Neural progenitor cell (in vitro differentiated cells): Measurements from ENCODE around the gene TUBA8. TPM values are rescaled to one million over a fixed set of nuclear protein-coding genes. Genes with fewer than 3 reads are reported as not detected.

Experiments
- DNase-seq: peaks from one replicate; pipeline ENCODE4 v3.0.0-alpha.2; 2016; ENCODE audit warnings: low spot score
- H2AFZ ChIP-seq: fragments of 200-600 bp; sonication (generic); replicated peaks from 2 replicates; pipeline ENCODE4 v1.6.1; 2016; ENCODE audit warnings: antibody characterized with exemption
- H3F3A ChIP-seq: fragments of 200-600 bp; sonication (generic); 2 replicates; pipeline ENCODE4 v1.6.1; 2016; ENCODE audit warnings: antibody characterized with exemption, low read depth
- H3K27ac ChIP-seq: fragments of 200-600 bp; sonication (generic); 2 replicates; pipeline ENCODE4 v1.5.1; 2016; ENCODE audit warnings: mild to moderate bottlenecking
- H3K27me3 ChIP-seq: fragments of 200-600 bp; sonication (generic); 2 replicates; pipeline ENCODE4 v1.6.1; 2016; ENCODE audit warnings: mild to moderate bottlenecking, moderate library complexity
- H3K36me3 ChIP-seq: fragments of 200-600 bp; sonication (generic); 2 replicates; pipeline ENCODE4 v1.5.1; 2016
- H3K4me1 ChIP-seq: fragments of 200-600 bp; sonication (generic); 2 replicates; pipeline ENCODE4 v1.6.1; 2016; ENCODE audit warnings: mixed run types
- H3K4me2 ChIP-seq: fragments of 200-600 bp; sonication (generic); 2 replicates; pipeline ENCODE4 v1.6.1; 2016
- H3K4me3 ChIP-seq: fragments of 200-600 bp; sonication (generic); 2 replicates; pipeline ENCODE4 v1.5.1; 2016
- H3K79me2 ChIP-seq: fragments of 200-600 bp; sonication (generic); 2 replicates; pipeline ENCODE4 v1.6.1; 2016; ENCODE audit warnings: low read depth
- H3K9ac ChIP-seq: fragments of 200-600 bp; sonication (generic); 2 replicates; pipeline ENCODE4 v1.6.1; 2016
- H3K9me3 ChIP-seq: fragments of 200-600 bp; sonication (generic); 2 replicates; pipeline ENCODE4 v1.5.1; 2016; ENCODE audit warnings: low read depth
- H4K20me1 ChIP-seq: fragments of 200-600 bp; sonication (generic); 2 replicates; pipeline ENCODE4 v1.6.1; 2016; ENCODE audit warnings: low read depth
- H3K27ac Mint-ChIP-seq: 3 replicates; pipeline ENCODE4 v1.8.0; 2021; ENCODE audit warnings: mixed read lengths
- H3K27me3 Mint-ChIP-seq: 2 replicates; pipeline ENCODE4 v1.8.0; 2022; ENCODE audit warnings: low read depth, mild to moderate bottlenecking, inconsistent platforms, moderate library complexity, mixed read lengths; ENCODE audit not compliant: insufficient read depth
- H3K36me3 Mint-ChIP-seq: 3 replicates; pipeline ENCODE4 v1.8.0; 2021; ENCODE audit warnings: mixed read lengths
- H3K4me1 Mint-ChIP-seq: 3 replicates; pipeline ENCODE4 v1.8.0; 2021; ENCODE audit warnings: mixed read lengths
- H3K4me3 Mint-ChIP-seq: 3 replicates; pipeline ENCODE4 v1.8.0; 2021; ENCODE audit warnings: mild to moderate bottlenecking, moderate library complexity, mixed read lengths
- H3K9me3 Mint-ChIP-seq: 3 replicates; pipeline ENCODE4 v1.8.0; 2020; ENCODE audit warnings: mixed read lengths
- EZH2 ChIP-seq: fragments of 200-600 bp; sonication (generic); IDR thresholded peaks from 2 replicates; pipeline ENCODE4 v1.6.1; 2017; ENCODE audit warnings: antibody characterized with exemption, mild to moderate bottlenecking, moderate library complexity
- EZH2phosphoT487 ChIP-seq: fragments of 200-600 bp; sonication (generic); IDR thresholded peaks from 2 replicates; pipeline ENCODE4 v1.6.1; 2017; ENCODE audit warnings: antibody characterized with exemption
- total RNA-seq: library from RNA; depleted of rRNA; stranded (reverse); fragments of >200 nt; gene quantifications from 2 replicates; pipeline ENCODE4 v1.2.3, GENCODE V29; 2015; ENCODE audit warnings: low replicate concordance
- TF ChIP-seq, protein P1 (sequence below): fragments of 200-600 bp; sonication (generic); IDR thresholded peaks from 2 replicates; pipeline ENCODE4 v1.5.1; 2017; ENCODE audit warnings: antibody characterized with exemption, mild to moderate bottlenecking

Gene TUBA8
- total RNA-seq, 1 donor from 2014 or later, result 0.39 TPM

DNA sequence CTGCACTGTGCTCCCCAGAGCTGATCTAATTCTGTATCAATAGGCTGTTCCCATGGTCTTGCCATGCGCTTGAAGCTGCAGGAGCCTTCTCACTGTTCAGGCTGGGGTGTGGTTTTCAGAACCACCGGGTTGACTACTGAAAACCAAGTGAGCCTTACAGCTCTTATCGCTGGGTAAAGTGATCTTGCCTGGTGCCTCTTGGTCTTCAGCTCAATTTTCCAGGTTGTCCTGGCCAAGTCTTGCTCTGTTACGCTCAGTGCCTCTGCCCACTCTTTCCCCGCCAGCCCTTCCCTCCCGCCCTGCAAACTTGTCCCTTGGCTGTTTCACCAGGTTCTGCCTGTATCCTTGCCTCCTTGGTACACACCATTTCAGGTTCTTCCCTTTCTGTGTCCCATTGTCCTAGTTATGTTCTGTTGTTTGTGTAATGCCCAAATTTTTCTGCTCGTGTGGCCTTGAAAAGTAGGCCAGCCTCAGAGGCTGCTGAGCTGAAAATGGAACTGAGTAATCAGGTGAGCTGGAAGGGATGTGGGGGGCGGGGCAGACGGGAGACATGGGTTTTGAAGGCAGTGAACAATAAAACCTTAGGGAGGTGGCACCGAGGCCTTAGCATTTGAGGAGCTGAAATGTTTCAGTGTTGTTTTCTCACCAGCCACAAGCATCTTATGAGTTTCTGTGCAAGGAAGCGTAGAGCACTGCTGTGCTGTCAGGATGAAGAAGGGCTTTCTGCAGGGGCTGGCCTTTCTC lies 21.6 kb upstream of the TUBA8 start:
- H3K9ac ChIP-seq, result no peak overlapping the region
- Mint-ChIP-seq H3K4me3 (no peak overlapping the region), H3K27ac (no peak overlapping the region)

DNA sequence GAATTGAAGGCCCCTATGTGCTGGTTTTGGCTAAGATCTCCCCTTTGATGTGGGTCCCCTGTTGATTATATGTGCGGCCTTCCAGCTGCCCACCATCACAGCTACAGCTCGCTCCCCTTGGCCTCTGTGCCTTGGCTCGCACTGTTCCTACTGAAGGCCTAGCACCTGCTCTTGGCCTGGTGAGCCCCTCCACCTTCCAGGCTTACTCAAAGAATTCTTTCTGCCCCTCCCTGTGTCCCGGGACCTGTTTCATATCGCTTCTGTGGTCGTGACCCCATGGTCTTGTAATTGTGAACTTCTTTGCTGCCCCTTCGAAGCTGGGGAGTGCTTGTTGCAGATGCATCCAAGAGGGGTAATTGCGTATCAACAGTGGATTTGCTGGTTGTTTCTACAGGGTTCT lies 20.3 kb upstream of the TUBA8 start:
- H3K9ac ChIP-seq, result no peak overlapping the region
- peaks cover 12% of the 10 kb centered on the region for H3K36me3 Mint-ChIP-seq
- DNase-seq, result no peak

More for the DNA sequence above, 21.6 kb upstream of the TUBA8 start:
- H3K4me3 ChIP-seq, result no peak overlapping the region
- TF ChIP-seq EZH2phosphoT487, result no peak
- TF ChIP-seq EZH2, result no peak
- TF ChIP-seq, protein P1, sequence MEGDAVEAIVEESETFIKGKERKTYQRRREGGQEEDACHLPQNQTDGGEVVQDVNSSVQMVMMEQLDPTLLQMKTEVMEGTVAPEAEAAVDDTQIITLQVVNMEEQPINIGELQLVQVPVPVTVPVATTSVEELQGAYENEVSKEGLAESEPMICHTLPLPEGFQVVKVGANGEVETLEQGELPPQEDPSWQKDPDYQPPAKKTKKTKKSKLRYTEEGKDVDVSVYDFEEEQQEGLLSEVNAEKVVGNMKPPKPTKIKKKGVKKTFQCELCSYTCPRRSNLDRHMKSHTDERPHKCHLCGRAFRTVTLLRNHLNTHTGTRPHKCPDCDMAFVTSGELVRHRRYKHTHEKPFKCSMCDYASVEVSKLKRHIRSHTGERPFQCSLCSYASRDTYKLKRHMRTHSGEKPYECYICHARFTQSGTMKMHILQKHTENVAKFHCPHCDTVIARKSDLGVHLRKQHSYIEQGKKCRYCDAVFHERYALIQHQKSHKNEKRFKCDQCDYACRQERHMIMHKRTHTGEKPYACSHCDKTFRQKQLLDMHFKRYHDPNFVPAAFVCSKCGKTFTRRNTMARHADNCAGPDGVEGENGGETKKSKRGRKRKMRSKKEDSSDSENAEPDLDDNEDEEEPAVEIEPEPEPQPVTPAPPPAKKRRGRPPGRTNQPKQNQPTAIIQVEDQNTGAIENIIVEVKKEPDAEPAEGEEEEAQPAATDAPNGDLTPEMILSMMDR, result no peak
- H3K36me3 ChIP-seq, result no peaks in the 10 kb centered on the region
- H3K27ac ChIP-seq, result no peak overlapping the region
- H3F3A ChIP-seq, result no peaks in the 10 kb centered on the region
- H3K27me3 Mint-ChIP-seq, result peaks cover 2% of the 10 kb centered on the region
- no peak for DNase-seq
- no peaks in the 10 kb centered on the region for H3K27me3 ChIP-seq
- no peaks in the 10 kb centered on the region for H3K79me2 ChIP-seq
- H2AFZ ChIP-seq, result no peak overlapping the region
- H3K4me1 Mint-ChIP-seq, result no peaks in the 10 kb centered on the region
- H3K4me2 ChIP-seq, result no peak overlapping the region
- no peaks in the 10 kb centered on the region for H3K9me3 ChIP-seq
- H4K20me1 ChIP-seq, result no peaks in the 10 kb centered on the region
- no peaks in the 10 kb centered on the region for H3K9me3 Mint-ChIP-seq
- no peaks in the 10 kb centered on the region for H3K4me1 ChIP-seq
- peaks cover 12% of the 10 kb centered on the region for H3K36me3 Mint-ChIP-seq

DNA sequence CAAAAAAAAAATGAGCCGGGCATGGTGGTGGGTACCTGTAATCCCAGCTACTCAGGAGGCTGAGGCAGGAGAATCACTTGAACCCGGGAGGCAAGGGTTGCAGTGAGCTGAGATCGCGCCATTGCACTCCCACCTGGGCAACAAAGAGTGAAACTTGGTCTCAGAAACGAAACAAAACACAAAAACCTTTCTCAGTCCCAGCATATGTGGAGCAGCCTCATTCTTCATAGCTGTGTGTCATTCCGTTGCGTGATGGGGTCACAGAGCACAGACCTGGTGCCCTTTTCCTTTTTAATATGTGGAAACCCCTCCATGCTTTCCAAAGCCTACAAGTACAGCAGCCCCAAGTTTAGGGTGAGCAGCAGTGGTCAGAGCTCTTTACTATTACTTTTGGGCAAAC lies 19.1 kb upstream of the TUBA8 start:
- no peaks in the 10 kb centered on the region for H3K79me2 ChIP-seq
- H4K20me1 ChIP-seq, result no peaks in the 10 kb centered on the region
- no peak for DNase-seq
- H3K4me1 ChIP-seq, result no peaks in the 10 kb centered on the region
- Mint-ChIP-seq H3K9me3 (no peaks in the 10 kb centered on the region), H3K27me3 (peaks cover 2% of the 10 kb centered on the region), H3K4me3 (no peak overlapping the region), H3K36me3 (peaks cover 10% of the 10 kb centered on the region), H3K27ac (no peak overlapping the region), H3K4me1 (peaks cover 5% of the 10 kb centered on the region)
- no peak overlapping the region for H3K27ac ChIP-seq
- H3K4me2 ChIP-seq, result no peak overlapping the region
- TF ChIP-seq EZH2 (no peak), EZH2phosphoT487 (no peak)
- TF ChIP-seq, protein P1, result no peak
- H3K36me3 ChIP-seq, result no peaks in the 10 kb centered on the region
- no peaks in the 10 kb centered on the region for H3K9me3 ChIP-seq
- H3K9ac ChIP-seq, result no peak overlapping the region
- no peak overlapping the region for H2AFZ ChIP-seq
- H3F3A ChIP-seq, result no peaks in the 10 kb centered on the region
- no peak overlapping the region for H3K4me3 ChIP-seq
- no peaks in the 10 kb centered on the region for H3K27me3 ChIP-seq

More for the DNA sequence above, 20.3 kb upstream of the TUBA8 start:
- no peaks in the 10 kb centered on the region for H3K9me3 ChIP-seq
- H3K4me3 ChIP-seq, result no peak overlapping the region
- Mint-ChIP-seq H3K27me3 (peaks cover 2% of the 10 kb centered on the region), H3K27ac (no peak overlapping the region), H3K4me3 (no peak overlapping the region), H3K4me1 (peaks cover 5% of the 10 kb centered on the region), H3K9me3 (no peaks in the 10 kb centered on the region)
- H3K4me1 ChIP-seq, result no peaks in the 10 kb centered on the region
- no peak overlapping the region for H3K4me2 ChIP-seq
- no peaks in the 10 kb centered on the region for H3K27me3 ChIP-seq
- no peaks in the 10 kb centered on the region for H3K79me2 ChIP-seq
- no peak overlapping the region for H3K27ac ChIP-seq
- no peaks in the 10 kb centered on the region for H3K36me3 ChIP-seq
- TF ChIP-seq, protein P1, result no peak
- TF ChIP-seq EZH2, result no peak
- TF ChIP-seq EZH2phosphoT487, result no peak
- no peaks in the 10 kb centered on the region for H3F3A ChIP-seq
- H2AFZ ChIP-seq, result no peak overlapping the region
- no peaks in the 10 kb centered on the region for H4K20me1 ChIP-seq
